Thymus (tissue), 14 donors: ENCODE data around the gene ATG16L1. TPM values are rescaled to one million over a fixed set of nuclear protein-coding genes. Genes with fewer than 3 reads are reported as not detected.

Source experiments
- DNase-seq, 9 donors: peaks; one replicate each; pipeline ENCODE4 v3.0.0-alpha.2; 2013; ENCODE audit warnings: low spot score in 9 of 9, low read depth in 6 of 9, missing footprints in 1 of 9
- H3K27ac ChIP-seq, 2 donors: one replicate each; pipeline ENCODE4 v1.5.1; 2013; ENCODE audit warnings: control low read depth in 1 of 2, low read depth in 1 of 2, low read length in 1 of 2, mild to moderate bottlenecking in 1 of 2, moderate library complexity in 1 of 2
- H3K27me3 ChIP-seq, 2 donors: one replicate each; pipeline ENCODE4 v1.5.1; 2013; ENCODE audit warnings: low read length in 1 of 2; ENCODE audit not compliant: control insufficient read depth in 2 of 2, insufficient read depth in 1 of 2
- H3K36me3 ChIP-seq, 2 donors: one replicate each; pipeline ENCODE4 v1.5.1; 2013; ENCODE audit warnings: low read length in 1 of 2, mild to moderate bottlenecking in 1 of 2, moderate library complexity in 1 of 2; ENCODE audit not compliant: control insufficient read depth in 2 of 2, insufficient read depth in 2 of 2
- H3K4me1 ChIP-seq, 2 donors: one replicate each; pipeline ENCODE4 v1.5.1; 2013; ENCODE audit warnings: low read length in 2 of 2; ENCODE audit not compliant: control insufficient read depth in 2 of 2, insufficient read depth in 2 of 2
- H3K4me3 ChIP-seq, 2 donors: one replicate each; pipeline ENCODE4 v1.5.1; 2013; ENCODE audit warnings: low read length in 2 of 2, control low read depth in 1 of 2, mild to moderate bottlenecking in 1 of 2
- H3K9me3 ChIP-seq, 2 donors: one replicate each; pipeline ENCODE4 v1.5.1; 2013; ENCODE audit warnings: low read length in 1 of 2, mild to moderate bottlenecking in 1 of 2; ENCODE audit not compliant: control insufficient read depth in 2 of 2, insufficient read depth in 1 of 2
- WGBS: extraction: QIAGEN DNeasy Blood & Tissue Kit; methylation state at CpG from one replicate; pipeline ENCODE4 v1.1.7; 2013; 5-methylcytosine and 5-hydroxymethylcytosine counted together
- long read RNA-seq, 10 donors: transcript quantifications; one replicate each; lab custom pipeline, GENCODE V29; 2026
- polyA plus RNA-seq: library from polyadenylated mRNA; stranded (reverse); fragments of 200-250 nt; gene quantifications from one replicate; pipeline ENCODE4 v1.2.3, GENCODE V29; 2013
- total RNA-seq: library from RNA; stranded (reverse); fragments of 120-200 nt; gene quantifications from one replicate; pipeline ENCODE4 v1.2.4, GENCODE V29; 2013
- donor health status: healthy.

The ATG16L1 gene
- total RNA-seq (23.4 TPM), polyA plus RNA-seq (27.6 TPM)
- long read RNA-seq, donor 1, result 0 reads
- long read RNA-seq, donor 2, partial matches to known transcripts, result 0 of 1 reads
- long read RNA-seq, donor 2, other reads (novel, unspliced or antisense), result 0 of 1 reads
- long read RNA-seq, donor 3, result 0 reads
- long read RNA-seq, donor 4, partial matches to known transcripts, result 0 of 1 reads
- long read RNA-seq, donor 4, other reads (novel, unspliced or antisense), result 0 of 1 reads
- long read RNA-seq, donor 5, partial matches to known transcripts, result 0 of 4 reads
- long read RNA-seq, donor 5, other reads (novel, unspliced or antisense), result 0 of 4 reads
- long read RNA-seq, donor 6, partial matches to known transcripts, result 0 of 1 reads
- long read RNA-seq, donor 6, other reads (novel, unspliced or antisense), result 0 of 1 reads
- long read RNA-seq, donor 7, partial matches to known transcripts, result 0 of 1 reads
- long read RNA-seq, donor 7, other reads (novel, unspliced or antisense), result 0 of 1 reads
- long read RNA-seq, donor 8, partial matches to known transcripts, result 0 of 1 reads
- long read RNA-seq, donor 8, other reads (novel, unspliced or antisense), result 0 of 1 reads
- long read RNA-seq, donor 9, partial matches to known transcripts, result 0 of 3 reads
- long read RNA-seq, donor 9, other reads (novel, unspliced or antisense), result 0 of 3 reads
- long read RNA-seq, donor 10, result 0 reads

GRCh38 chr2:233251306-233252116, at the start of gene ATG16L1:
TSS of gene ATG16L1 (plus strand) at chr2:233251673. CDS start at chr2:233251828, 155 bp downstream.
- no peaks in the 10 kb centered on the region for H3K9me3 ChIP-seq
- peak within 1 kb of the TSS; percentile 76 to 91 for H3K4me3 ChIP-seq
- WGBS, result under 1% methylated on average over 75 of the region's 75 CpGs
- H3K36me3 ChIP-seq, result peaks cover 0 to 31% of the 10 kb centered on the region in 2 donors
- H3K27ac ChIP-seq, result peak within 1 kb of the TSS; percentile 90 to 91
- H3K27me3 ChIP-seq, result no peaks in the 10 kb centered on the region
- DNase-seq, result peak; percentile 89 to 98 (median 94)
- H3K4me1 ChIP-seq, result peaks cover 5 to 30% of the 10 kb centered on the region in 2 donors

- H3K4me3 ChIP-seq, result no peak overlapping the region
- no peaks in the 10 kb centered on the region for H3K27me3 ChIP-seq
- no peak for DNase-seq
- WGBS, result 96% methylated on average over 5 of the region's 5 CpGs
- no peak overlapping the region for H3K27ac ChIP-seq
- H3K4me1 ChIP-seq, result no peaks in the 10 kb centered on the region
- H3K36me3 ChIP-seq, result peaks cover 48 to 66% of the 10 kb centered on the region in 2 donors
- H3K9me3 ChIP-seq, result peaks cover 4 to 17% of the 10 kb centered on the region in 2 donors
Observed at GRCh38 chr2:233202531-233202944, 48.9 kb upstream of the ATG16L1 start.

DNA sequence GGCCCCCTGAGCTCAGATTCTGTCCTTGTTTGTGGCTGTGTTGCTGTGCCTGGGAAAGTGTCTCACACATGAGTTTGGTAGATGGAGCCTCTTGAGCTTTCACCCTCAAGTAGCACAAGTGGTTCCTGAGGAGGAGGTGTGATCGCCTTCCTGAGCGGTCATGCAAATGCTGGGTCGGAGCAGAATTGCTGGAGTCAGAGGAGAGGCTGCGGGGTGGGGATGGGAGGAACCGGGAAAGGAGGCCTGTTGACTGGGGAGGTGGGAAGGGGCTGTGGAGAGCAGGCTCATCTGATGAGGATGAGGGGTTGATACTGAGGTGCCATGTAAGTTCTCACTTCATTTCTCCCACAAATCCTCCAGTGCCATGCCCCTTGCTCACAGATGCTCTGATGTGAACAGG, 48.4 kb upstream of the ATG16L1 start:
- peaks cover 43 to 68% of the 10 kb centered on the region in 2 donors for H3K36me3 ChIP-seq
- H3K9me3 ChIP-seq, result peaks cover 4 to 17% of the 10 kb centered on the region in 2 donors
- no peaks in the 10 kb centered on the region for H3K27me3 ChIP-seq
- DNase-seq, result no peak
- 98% methylated on average over 5 of the region's 5 CpGs for WGBS
- peaks cover 0 to under 1% of the 10 kb centered on the region in 2 donors for H3K4me1 ChIP-seq
- H3K27ac ChIP-seq, result no peak overlapping the region
- no peak overlapping the region for H3K4me3 ChIP-seq

DNA sequence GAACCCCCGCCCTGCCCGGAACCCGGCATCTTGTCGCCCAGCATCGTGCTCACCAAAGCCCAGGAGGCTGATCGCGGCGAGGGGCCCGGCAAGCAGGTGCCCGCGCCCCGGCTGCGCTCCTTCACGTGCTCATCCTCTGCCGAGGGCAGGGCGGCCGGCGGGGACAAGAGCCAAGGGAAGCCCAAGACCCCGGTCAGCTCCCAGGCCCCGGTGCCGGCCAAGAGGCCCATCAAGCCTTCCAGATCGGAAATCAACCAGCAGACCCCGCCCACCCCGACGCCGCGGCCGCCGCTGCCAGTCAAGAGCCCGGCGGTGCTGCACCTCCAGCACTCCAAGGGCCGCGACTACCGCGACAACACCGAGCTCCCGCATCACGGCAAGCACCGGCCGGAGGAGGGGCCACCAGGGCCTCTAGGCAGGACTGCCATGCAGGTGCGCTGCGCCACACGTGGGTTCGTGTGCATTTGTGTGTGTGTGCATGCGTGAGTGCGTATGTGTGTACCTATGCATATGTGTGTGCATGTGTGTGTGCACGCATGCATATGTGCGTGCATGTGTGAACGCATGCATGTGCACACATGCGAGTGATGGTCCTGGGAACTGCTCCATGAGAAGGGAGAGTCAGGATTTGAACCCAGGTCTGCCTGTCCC, 47.1 kb upstream of the ATG16L1 start:
- H3K9me3 ChIP-seq, result peaks cover 4 to 17% of the 10 kb centered on the region in 2 donors

GRCh38 chr2:233208382-233209116, 42.9 kb upstream of the ATG16L1 start:
- H3K9me3 ChIP-seq, result peaks cover 2 to 3% of the 10 kb centered on the region in 2 donors
- H3K27me3 ChIP-seq, result no peaks in the 10 kb centered on the region
- WGBS, result 91% methylated on average over 10 of the region's 10 CpGs
- peaks cover 2 to 7% of the 10 kb centered on the region in 2 donors for H3K4me1 ChIP-seq
- DNase-seq, result no peak
- H3K27ac ChIP-seq, result no peak overlapping the region
- H3K4me3 ChIP-seq, result no peak overlapping the region
- peaks cover 20 to 44% of the 10 kb centered on the region in 2 donors for H3K36me3 ChIP-seq

More for the DNA sequence above, 47.1 kb upstream of the ATG16L1 start:
- DNase-seq, result no peak
- 96% methylated on average over 50 of the region's 50 CpGs for WGBS
- Histone ChIP-seq H3K27me3 (no peaks in the 10 kb centered on the region), H3K27ac (no peak overlapping the region), H3K4me1 (peaks cover 2 to 7% of the 10 kb centered on the region in 2 donors), H3K4me3 (no peak overlapping the region), H3K36me3 (peaks cover 46 to 71% of the 10 kb centered on the region in 2 donors)

DNA sequence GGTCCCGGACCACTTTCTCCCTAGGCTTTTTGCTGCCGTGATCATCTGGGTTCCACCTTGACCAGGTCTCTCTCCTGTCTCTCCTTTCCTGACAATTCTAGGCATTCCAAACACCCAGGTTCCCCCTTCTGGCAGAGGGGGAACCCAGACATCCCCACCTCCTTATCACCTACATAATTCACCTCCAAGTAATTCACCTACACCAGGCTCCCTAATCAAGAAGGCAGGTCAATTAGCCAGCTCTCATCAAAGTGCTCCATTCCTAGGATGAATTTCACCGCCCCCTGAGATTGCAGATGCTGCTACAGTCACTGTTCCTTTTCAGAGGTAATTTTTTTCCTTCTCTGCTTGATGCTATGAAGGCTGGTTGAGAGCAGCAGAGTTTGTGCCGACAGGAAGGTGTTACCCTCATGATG, 42.3 kb upstream of the ATG16L1 start:
- no peaks in the 10 kb centered on the region for H3K27me3 ChIP-seq
- H3K9me3 ChIP-seq, result peaks cover under 1 to 3% of the 10 kb centered on the region in 2 donors
- H3K4me1 ChIP-seq, result peaks cover 2 to 7% of the 10 kb centered on the region in 2 donors
- no peak for DNase-seq
- H3K27ac ChIP-seq, result no peak overlapping the region
- 80% methylated on average over 4 of the region's 4 CpGs for WGBS
- H3K36me3 ChIP-seq, result peaks cover 17 to 39% of the 10 kb centered on the region in 2 donors
- H3K4me3 ChIP-seq, result no peak overlapping the region

DNA sequence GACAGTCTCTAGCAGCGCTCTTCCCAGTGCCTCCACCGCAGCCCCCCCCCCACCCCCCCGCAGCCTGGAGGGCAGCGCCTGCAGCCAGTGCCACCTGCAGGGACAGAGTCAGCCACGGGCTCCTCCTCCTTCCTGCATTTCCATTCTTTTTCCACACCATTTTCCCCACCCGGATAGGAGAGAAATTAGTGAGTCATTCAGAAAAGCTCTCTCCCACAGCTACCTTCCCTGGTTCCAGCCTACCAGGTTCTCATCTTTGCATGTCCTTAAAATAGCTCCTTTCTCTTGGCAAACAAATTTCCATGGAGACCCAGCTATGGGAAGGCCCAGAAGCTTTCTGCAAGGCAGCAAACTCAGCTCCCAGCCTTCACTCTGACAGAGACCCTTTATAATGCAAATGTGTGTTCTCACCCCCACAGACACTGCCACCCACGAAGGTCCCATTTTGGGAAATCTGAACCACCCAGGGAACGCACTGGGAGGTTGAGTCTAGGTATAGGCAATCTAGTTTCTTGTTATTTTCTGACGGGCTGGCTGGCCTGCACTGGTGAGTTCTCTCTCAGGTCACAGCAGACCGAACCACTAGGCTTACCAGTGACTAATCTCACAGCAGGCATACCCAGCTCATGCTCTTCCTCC, 41.8 kb upstream of the ATG16L1 start:
- 69% methylated on average over 10 of the region's 10 CpGs for WGBS
- no peak overlapping the region for H3K27ac ChIP-seq
- H3K9me3 ChIP-seq, result no peaks in the 10 kb centered on the region
- H3K36me3 ChIP-seq, result peaks cover 17 to 34% of the 10 kb centered on the region in 2 donors
- no peaks in the 10 kb centered on the region for H3K27me3 ChIP-seq
- H3K4me3 ChIP-seq, result no peak overlapping the region
- DNase-seq, result no peak
- peaks cover 2 to 7% of the 10 kb centered on the region in 2 donors for H3K4me1 ChIP-seq
